GM12891 (cell line): ENCODE results near the gene GNG8. TPM values are rescaled to one million over a fixed set of nuclear protein-coding genes. Genes with fewer than 3 reads are reported as not detected.

ENCODE experiments used
- DNase-seq: peaks from one replicate; pipeline ENCODE4 v3.0.0; 2011; ENCODE audit warnings: low spot score; ENCODE audit not compliant: insufficient read length
- FAIRE-seq: peaks from 2 replicates; lab custom pipeline; 2011; peaks lifted over from hg19 to GRCh38; lab: Jason Lieb, UNC
- PAX5 ChIP-seq: IDR thresholded peaks from 2 replicates; pipeline ENCODE4 v1.6.1; 2011; ENCODE audit warnings: low read length, moderate library complexity, mild to moderate bottlenecking; ENCODE audit not compliant: insufficient read depth, severe bottlenecking
- POLR2A ChIP-seq: IDR thresholded peaks from 2 replicates; pipeline ENCODE4 v1.6.1; 2011; ENCODE audit warnings: low read depth, low read length, control low read depth
- POLR2AphosphoS5 ChIP-seq: IDR thresholded peaks from 2 replicates; pipeline ENCODE4 v1.6.1; 2011; ENCODE audit warnings: low read depth, low read length, control low read depth
- POU2F2 ChIP-seq: IDR thresholded peaks from 2 replicates; pipeline ENCODE4 v1.6.1; 2011; ENCODE audit warnings: low read depth, mild to moderate bottlenecking, control low read depth, low read length, moderate library complexity
- SPI1 ChIP-seq: IDR thresholded peaks from 2 replicates; pipeline ENCODE4 v1.6.1; 2011; ENCODE audit warnings: low read depth, low read length, control low read depth
- TAF1 ChIP-seq: IDR thresholded peaks from 2 replicates; pipeline ENCODE4 v1.6.1; 2011; ENCODE audit warnings: low read depth, low read length, control low read depth
- polyA plus RNA-seq: library from polyadenylated mRNA; unstranded; fragments of >200 nt; gene quantifications from one replicate; pipeline ENCODE4 v1.2.1, GENCODE V29; 2012; ENCODE audit warnings: low read depth, missing spikeins, inconsistent platforms; ENCODE audit not compliant: missing spikeins

GNG8 gene
- 3.2 TPM for polyA plus RNA-seq

- FAIRE-seq (peak; percentile 20), DNase-seq (no peak)
- no peak for TF ChIP-seq POU2F2
- TF ChIP-seq SPI1 = no peak
- no peak for TF ChIP-seq TAF1
- no peak for TF ChIP-seq PAX5
- TF ChIP-seq POLR2AphosphoS5 = no peak
These were observed at the start of gene GNG8 for GRCh38 chr19:46635920-46636761. Gene GNG8, minus strand, starts transcription at chr19:46636202. Its CDS starts 1,520 bp downstream, at chr19:46634682.

GRCh38 chr19:46685189-46685588 is 49.2 kb upstream of the GNG8 start:
- no peak for DNase-seq

GRCh38 chr19:46678110-46678732 is 42.2 kb upstream of the GNG8 start:
- FAIRE-seq (peak; percentile 58), DNase-seq (peak; percentile 73)
- TF ChIP-seq POLR2A (no peak), POLR2AphosphoS5 (no peak), SPI1 (no peak)

More at GRCh38 chr19:46685189-46685588, 49.2 kb upstream of the GNG8 start:
- FAIRE-seq = no peak
- TF ChIP-seq POLR2AphosphoS5 (no peak), POU2F2 (no peak), TAF1 (no peak)

- DNase-seq = no peak
- FAIRE-seq = no peak
- TF ChIP-seq POLR2A (no peak), POLR2AphosphoS5 (no peak), TAF1 (no peak), POU2F2 (no peak), PAX5 (no peak), SPI1 (no peak)
These were observed 38.6 kb upstream of the GNG8 start for GRCh38 chr19:46674416-46675178.

GRCh38 chr19:46670813-46671212 is 34.8 kb upstream of the GNG8 start:
- FAIRE-seq (no peak), DNase-seq (no peak)
- no peak for TF ChIP-seq POU2F2
- no peak for TF ChIP-seq SPI1
- TF ChIP-seq POLR2A = no peak
- no peak for TF ChIP-seq POLR2AphosphoS5
- TF ChIP-seq PAX5 = no peak
- no peak for TF ChIP-seq TAF1

- DNase-seq (no peak), FAIRE-seq (no peak)
- no peak for TF ChIP-seq POLR2AphosphoS5
- no peak for TF ChIP-seq POLR2A
- TF ChIP-seq SPI1 = no peak
- TF ChIP-seq PAX5 = no peak
- TF ChIP-seq POU2F2 = no peak
- no peak for TF ChIP-seq TAF1
These were observed 32.7 kb upstream of the GNG8 start for GRCh38 chr19:46668662-46669061.

- TF ChIP-seq POU2F2 = no peak
- no peak for TF ChIP-seq TAF1
- TF ChIP-seq POLR2A = no peak
- TF ChIP-seq POLR2AphosphoS5 = no peak
- TF ChIP-seq SPI1 = no peak
- TF ChIP-seq PAX5 = no peak
- no peak for FAIRE-seq
These were observed 29.1 kb upstream of the GNG8 start for GRCh38 chr19:46665072-46665471.

GRCh38 chr19:46661735-46662592 is 26.0 kb upstream of the GNG8 start:
- DNase-seq (no peak), FAIRE-seq (peak; percentile 83)
- TF ChIP-seq POLR2A = no peak
- TF ChIP-seq SPI1 = no peak
- no peak for TF ChIP-seq POLR2AphosphoS5

More at GRCh38 chr19:46665072-46665471, 29.1 kb upstream of the GNG8 start:
- DNase-seq = no peak
